WTC11 (cell line): ENCODE results near the gene ILK. TPM values are rescaled to one million over a fixed set of nuclear protein-coding genes. Genes with fewer than 3 reads are reported as not detected.

Experiments used
- ERG ChIP-seq: fragments of 250-450 bp; sonication (Bioruptor Pico); IDR thresholded peaks from 2 replicates; pipeline ENCODE4 v1.8.0; 2021; ENCODE audit warnings: mild to moderate bottlenecking
- ETV6 ChIP-seq: sonication (generic); formaldehyde crosslinking; IDR thresholded peaks from 2 replicates; pipeline ENCODE4 v1.8.1; 2022; ENCODE audit warnings: mild to moderate bottlenecking, missing genetic modification reagents
- FOXJ3 ChIP-seq: sonication (generic); formaldehyde crosslinking; IDR thresholded peaks from 2 replicates; pipeline ENCODE4 v1.9.0; 2021; ENCODE audit warnings: missing genetic modification reagents, mild to moderate bottlenecking, borderline replicate concordance
- HMGXB4 ChIP-seq: sonication (generic); formaldehyde crosslinking; IDR thresholded peaks from 2 replicates; pipeline ENCODE4 v1.8.1; 2023; ENCODE audit warnings: mild to moderate bottlenecking, moderate library complexity, missing genetic modification reagents
- JAZF1 ChIP-seq: fragments of 250-450 bp; sonication (Bioruptor Pico); IDR thresholded peaks from 2 replicates; pipeline ENCODE4 v1.9.0; 2021; ENCODE audit warnings: moderate library complexity, mild to moderate bottlenecking, inconsistent platforms
- NFE2L1 ChIP-seq: sonication (generic); formaldehyde crosslinking; IDR thresholded peaks from 2 replicates; pipeline ENCODE4 v1.8.1; 2023; ENCODE audit warnings: missing genetic modification reagents
- NR3C1 ChIP-seq: sonication (generic); formaldehyde crosslinking; conservative IDR thresholded peaks from 2 replicates; pipeline ENCODE4 v1.8.1; 2023; ENCODE audit warnings: low read depth, mild to moderate bottlenecking, missing genetic modification reagents
- SMAD3 ChIP-seq: sonication (generic); formaldehyde crosslinking; IDR thresholded peaks from 2 replicates; pipeline ENCODE4 v1.8.0; 2022; ENCODE audit warnings: missing genetic modification reagents, mild to moderate bottlenecking, borderline replicate concordance
- SOX15 ChIP-seq: fragments of 250-450 bp; sonication (Bioruptor Pico); IDR thresholded peaks from 2 replicates; pipeline ENCODE4 v1.9.0; 2021; ENCODE audit warnings: mild to moderate bottlenecking
- TEAD1 ChIP-seq: sonication (generic); formaldehyde crosslinking; IDR thresholded peaks from 2 replicates; pipeline ENCODE4 v1.8.0; 2022; ENCODE audit warnings: mild to moderate bottlenecking, missing genetic modification reagents
- TP53 ChIP-seq: sonication (generic); formaldehyde crosslinking; IDR thresholded peaks from 2 replicates; pipeline ENCODE4 v1.8.1; 2023; ENCODE audit warnings: mild to moderate bottlenecking, missing genetic modification reagents
- ZNF121 ChIP-seq: sonication (generic); formaldehyde crosslinking; IDR thresholded peaks from 2 replicates; pipeline ENCODE4 v1.8.0; 2023; ENCODE audit warnings: missing genetic modification reagents
- ZNF138 ChIP-seq: sonication (generic); formaldehyde crosslinking; conservative IDR thresholded peaks from 2 replicates; pipeline ENCODE4 v1.8.1; 2022; ENCODE audit warnings: mild to moderate bottlenecking, moderate library complexity, missing genetic modification reagents
- ZNF219 ChIP-seq: sonication (generic); formaldehyde crosslinking; IDR thresholded peaks from 2 replicates; pipeline ENCODE4 v1.8.0; 2023; ENCODE audit warnings: missing genetic modification reagents, mild to moderate bottlenecking, borderline replicate concordance
- ZNF232 ChIP-seq: sonication (generic); formaldehyde crosslinking; IDR thresholded peaks from 2 replicates; pipeline ENCODE4 v1.8.0; 2022; ENCODE audit warnings: mild to moderate bottlenecking, missing genetic modification reagents
- ZNF671 ChIP-seq: fragments of 250-450 bp; sonication (Bioruptor Pico); IDR thresholded peaks from 2 replicates; pipeline ENCODE4 v1.8.0; 2021; ENCODE audit warnings: mild to moderate bottlenecking
- total RNA-seq: library from RNA; stranded (reverse); gene quantifications from 3 replicates; pipeline ENCODE4 v1.2.3, GENCODE V29; 2021
- TF ChIP-seq, protein P1 (sequence below): sonication (generic); formaldehyde crosslinking; IDR thresholded peaks from 2 replicates; pipeline ENCODE4 v1.8.0; 2022; ENCODE audit warnings: missing genetic modification reagents
- TF ChIP-seq, protein P2 (sequence below): sonication (generic); formaldehyde crosslinking; IDR thresholded peaks from 2 replicates; pipeline ENCODE4 v1.8.0; 2022; ENCODE audit warnings: mild to moderate bottlenecking, missing genetic modification reagents
- TF ChIP-seq, protein P3 (sequence below): sonication (generic); formaldehyde crosslinking; IDR thresholded peaks from 2 replicates; pipeline ENCODE4 v1.8.0; 2022; ENCODE audit warnings: mild to moderate bottlenecking, missing genetic modification reagents
- TF ChIP-seq, protein P4 (sequence below): sonication (generic); formaldehyde crosslinking; IDR thresholded peaks from 2 replicates; pipeline ENCODE4 v1.8.0; 2023; ENCODE audit warnings: missing genetic modification reagents, mild to moderate bottlenecking, borderline replicate concordance
- TF ChIP-seq, protein P5 (sequence below): sonication (generic); formaldehyde crosslinking; IDR thresholded peaks from 2 replicates; pipeline ENCODE4 v1.8.0; 2023; ENCODE audit warnings: mild to moderate bottlenecking, missing genetic modification reagents
- TF ChIP-seq, protein P6 (sequence below): sonication (generic); formaldehyde crosslinking; IDR thresholded peaks from 2 replicates; pipeline ENCODE4 v1.8.0; 2023; ENCODE audit warnings: missing genetic modification reagents

Gene ILK
- total RNA-seq, 1 experiment from 2014 or later: 97.7 TPM

GRCh38 chr11:6629892-6630631 lies 26.5 kb downstream of the ILK start (continued):
- TF ChIP-seq, protein P1, sequence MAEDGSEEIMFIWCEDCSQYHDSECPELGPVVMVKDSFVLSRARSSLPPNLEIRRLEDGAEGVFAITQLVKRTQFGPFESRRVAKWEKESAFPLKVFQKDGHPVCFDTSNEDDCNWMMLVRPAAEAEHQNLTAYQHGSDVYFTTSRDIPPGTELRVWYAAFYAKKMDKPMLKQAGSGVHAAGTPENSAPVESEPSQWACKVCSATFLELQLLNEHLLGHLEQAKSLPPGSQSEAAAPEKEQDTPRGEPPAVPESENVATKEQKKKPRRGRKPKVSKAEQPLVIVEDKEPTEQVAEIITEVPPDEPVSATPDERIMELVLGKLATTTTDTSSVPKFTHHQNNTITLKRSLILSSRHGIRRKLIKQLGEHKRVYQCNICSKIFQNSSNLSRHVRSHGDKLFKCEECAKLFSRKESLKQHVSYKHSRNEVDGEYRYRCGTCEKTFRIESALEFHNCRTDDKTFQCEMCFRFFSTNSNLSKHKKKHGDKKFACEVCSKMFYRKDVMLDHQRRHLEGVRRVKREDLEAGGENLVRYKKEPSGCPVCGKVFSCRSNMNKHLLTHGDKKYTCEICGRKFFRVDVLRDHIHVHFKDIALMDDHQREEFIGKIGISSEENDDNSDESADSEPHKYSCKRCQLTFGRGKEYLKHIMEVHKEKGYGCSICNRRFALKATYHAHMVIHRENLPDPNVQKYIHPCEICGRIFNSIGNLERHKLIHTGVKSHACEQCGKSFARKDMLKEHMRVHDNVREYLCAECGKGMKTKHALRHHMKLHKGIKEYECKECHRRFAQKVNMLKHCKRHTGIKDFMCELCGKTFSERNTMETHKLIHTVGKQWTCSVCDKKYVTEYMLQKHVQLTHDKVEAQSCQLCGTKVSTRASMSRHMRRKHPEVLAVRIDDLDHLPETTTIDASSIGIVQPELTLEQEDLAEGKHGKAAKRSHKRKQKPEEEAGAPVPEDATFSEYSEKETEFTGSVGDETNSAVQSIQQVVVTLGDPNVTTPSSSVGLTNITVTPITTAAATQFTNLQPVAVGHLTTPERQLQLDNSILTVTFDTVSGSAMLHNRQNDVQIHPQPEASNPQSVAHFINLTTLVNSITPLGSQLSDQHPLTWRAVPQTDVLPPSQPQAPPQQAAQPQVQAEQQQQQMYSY: 0 out of 2 replicates have a peak, but pooled peaks have one; percentile 59
- TF ChIP-seq, protein P2, sequence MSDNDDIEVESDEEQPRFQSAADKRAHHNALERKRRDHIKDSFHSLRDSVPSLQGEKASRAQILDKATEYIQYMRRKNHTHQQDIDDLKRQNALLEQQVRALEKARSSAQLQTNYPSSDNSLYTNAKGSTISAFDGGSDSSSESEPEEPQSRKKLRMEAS (CRISPR knock-in tag): peak; percentile 98
- TF ChIP-seq, protein P3, sequence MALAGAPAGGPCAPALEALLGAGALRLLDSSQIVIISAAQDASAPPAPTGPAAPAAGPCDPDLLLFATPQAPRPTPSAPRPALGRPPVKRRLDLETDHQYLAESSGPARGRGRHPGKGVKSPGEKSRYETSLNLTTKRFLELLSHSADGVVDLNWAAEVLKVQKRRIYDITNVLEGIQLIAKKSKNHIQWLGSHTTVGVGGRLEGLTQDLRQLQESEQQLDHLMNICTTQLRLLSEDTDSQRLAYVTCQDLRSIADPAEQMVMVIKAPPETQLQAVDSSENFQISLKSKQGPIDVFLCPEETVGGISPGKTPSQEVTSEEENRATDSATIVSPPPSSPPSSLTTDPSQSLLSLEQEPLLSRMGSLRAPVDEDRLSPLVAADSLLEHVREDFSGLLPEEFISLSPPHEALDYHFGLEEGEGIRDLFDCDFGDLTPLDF: peak; percentile 86; the same call in 1 of the 2 replicates
- TF ChIP-seq JAZF1 (no peak), ETV6 (CRISPR knock-in tag) (peak; percentile 10; the same call in 1 of the 2 replicates), ZNF232 (CRISPR knock-in tag) (peak; percentile 69; the same call in 1 of the 2 replicates), ZNF219 (CRISPR knock-in tag) (peak; percentile 96), SMAD3 (CRISPR knock-in tag) (no peak), ZNF671 (CRISPR knock-in tag) (no peak), ZNF121 (no peak), TEAD1 (CRISPR knock-in tag) (peak; percentile 95), SOX15 (CRISPR knock-in tag) (no peak), NR3C1 (CRISPR knock-in tag) (no peak), ERG (CRISPR knock-in tag) (no peak), ZNF138 (CRISPR knock-in tag) (peak; percentile 67; the same call in 1 of the 2 replicates), HMGXB4 (CRISPR knock-in tag) (peak; percentile 88), TP53 (0 out of 2 replicates have a peak, but pooled peaks have one; percentile 94), NFE2L1 (peak; percentile 44; the same call in 1 of the 2 replicates), FOXJ3 (CRISPR knock-in tag) (peak; percentile 49; the same call in 1 of the 2 replicates)
- TF ChIP-seq, protein P4, sequence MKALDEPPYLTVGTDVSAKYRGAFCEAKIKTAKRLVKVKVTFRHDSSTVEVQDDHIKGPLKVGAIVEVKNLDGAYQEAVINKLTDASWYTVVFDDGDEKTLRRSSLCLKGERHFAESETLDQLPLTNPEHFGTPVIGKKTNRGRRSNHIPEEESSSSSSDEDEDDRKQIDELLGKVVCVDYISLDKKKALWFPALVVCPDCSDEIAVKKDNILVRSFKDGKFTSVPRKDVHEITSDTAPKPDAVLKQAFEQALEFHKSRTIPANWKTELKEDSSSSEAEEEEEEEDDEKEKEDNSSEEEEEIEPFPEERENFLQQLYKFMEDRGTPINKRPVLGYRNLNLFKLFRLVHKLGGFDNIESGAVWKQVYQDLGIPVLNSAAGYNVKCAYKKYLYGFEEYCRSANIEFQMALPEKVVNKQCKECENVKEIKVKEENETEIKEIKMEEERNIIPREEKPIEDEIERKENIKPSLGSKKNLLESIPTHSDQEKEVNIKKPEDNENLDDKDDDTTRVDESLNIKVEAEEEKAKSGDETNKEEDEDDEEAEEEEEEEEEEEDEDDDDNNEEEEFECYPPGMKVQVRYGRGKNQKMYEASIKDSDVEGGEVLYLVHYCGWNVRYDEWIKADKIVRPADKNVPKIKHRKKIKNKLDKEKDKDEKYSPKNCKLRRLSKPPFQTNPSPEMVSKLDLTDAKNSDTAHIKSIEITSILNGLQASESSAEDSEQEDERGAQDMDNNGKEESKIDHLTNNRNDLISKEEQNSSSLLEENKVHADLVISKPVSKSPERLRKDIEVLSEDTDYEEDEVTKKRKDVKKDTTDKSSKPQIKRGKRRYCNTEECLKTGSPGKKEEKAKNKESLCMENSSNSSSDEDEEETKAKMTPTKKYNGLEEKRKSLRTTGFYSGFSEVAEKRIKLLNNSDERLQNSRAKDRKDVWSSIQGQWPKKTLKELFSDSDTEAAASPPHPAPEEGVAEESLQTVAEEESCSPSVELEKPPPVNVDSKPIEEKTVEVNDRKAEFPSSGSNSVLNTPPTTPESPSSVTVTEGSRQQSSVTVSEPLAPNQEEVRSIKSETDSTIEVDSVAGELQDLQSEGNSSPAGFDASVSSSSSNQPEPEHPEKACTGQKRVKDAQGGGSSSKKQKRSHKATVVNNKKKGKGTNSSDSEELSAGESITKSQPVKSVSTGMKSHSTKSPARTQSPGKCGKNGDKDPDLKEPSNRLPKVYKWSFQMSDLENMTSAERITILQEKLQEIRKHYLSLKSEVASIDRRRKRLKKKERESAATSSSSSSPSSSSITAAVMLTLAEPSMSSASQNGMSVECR: peak; percentile 91; the same call in 1 of the 2 replicates
- TF ChIP-seq, protein P5, sequence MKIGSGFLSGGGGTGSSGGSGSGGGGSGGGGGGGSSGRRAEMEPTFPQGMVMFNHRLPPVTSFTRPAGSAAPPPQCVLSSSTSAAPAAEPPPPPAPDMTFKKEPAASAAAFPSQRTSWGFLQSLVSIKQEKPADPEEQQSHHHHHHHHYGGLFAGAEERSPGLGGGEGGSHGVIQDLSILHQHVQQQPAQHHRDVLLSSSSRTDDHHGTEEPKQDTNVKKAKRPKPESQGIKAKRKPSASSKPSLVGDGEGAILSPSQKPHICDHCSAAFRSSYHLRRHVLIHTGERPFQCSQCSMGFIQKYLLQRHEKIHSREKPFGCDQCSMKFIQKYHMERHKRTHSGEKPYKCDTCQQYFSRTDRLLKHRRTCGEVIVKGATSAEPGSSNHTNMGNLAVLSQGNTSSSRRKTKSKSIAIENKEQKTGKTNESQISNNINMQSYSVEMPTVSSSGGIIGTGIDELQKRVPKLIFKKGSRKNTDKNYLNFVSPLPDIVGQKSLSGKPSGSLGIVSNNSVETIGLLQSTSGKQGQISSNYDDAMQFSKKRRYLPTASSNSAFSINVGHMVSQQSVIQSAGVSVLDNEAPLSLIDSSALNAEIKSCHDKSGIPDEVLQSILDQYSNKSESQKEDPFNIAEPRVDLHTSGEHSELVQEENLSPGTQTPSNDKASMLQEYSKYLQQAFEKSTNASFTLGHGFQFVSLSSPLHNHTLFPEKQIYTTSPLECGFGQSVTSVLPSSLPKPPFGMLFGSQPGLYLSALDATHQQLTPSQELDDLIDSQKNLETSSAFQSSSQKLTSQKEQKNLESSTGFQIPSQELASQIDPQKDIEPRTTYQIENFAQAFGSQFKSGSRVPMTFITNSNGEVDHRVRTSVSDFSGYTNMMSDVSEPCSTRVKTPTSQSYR (CRISPR knock-in tag): peak; percentile 92
- TF ChIP-seq, protein P6, sequence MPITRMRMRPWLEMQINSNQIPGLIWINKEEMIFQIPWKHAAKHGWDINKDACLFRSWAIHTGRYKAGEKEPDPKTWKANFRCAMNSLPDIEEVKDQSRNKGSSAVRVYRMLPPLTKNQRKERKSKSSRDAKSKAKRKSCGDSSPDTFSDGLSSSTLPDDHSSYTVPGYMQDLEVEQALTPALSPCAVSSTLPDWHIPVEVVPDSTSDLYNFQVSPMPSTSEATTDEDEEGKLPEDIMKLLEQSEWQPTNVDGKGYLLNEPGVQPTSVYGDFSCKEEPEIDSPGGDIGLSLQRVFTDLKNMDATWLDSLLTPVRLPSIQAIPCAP: peak; percentile 93
